GM18861 (cell line): Measurements from ENCODE around the gene MPP3.
"Not testable (repeated sequence)": the region's sequence is repeated elsewhere in the genome, so short reads cannot be mapped to it uniquely, and the experiment has no call there.

ENCODE experiments used
- ATAC-seq: cut with Tn5 transposase; IDR thresholded peaks from one replicate; pipeline ENCODE4 v1.9.1; 2021; ENCODE audit not compliant: unreplicated experiment

Gene MPP3

DNA sequence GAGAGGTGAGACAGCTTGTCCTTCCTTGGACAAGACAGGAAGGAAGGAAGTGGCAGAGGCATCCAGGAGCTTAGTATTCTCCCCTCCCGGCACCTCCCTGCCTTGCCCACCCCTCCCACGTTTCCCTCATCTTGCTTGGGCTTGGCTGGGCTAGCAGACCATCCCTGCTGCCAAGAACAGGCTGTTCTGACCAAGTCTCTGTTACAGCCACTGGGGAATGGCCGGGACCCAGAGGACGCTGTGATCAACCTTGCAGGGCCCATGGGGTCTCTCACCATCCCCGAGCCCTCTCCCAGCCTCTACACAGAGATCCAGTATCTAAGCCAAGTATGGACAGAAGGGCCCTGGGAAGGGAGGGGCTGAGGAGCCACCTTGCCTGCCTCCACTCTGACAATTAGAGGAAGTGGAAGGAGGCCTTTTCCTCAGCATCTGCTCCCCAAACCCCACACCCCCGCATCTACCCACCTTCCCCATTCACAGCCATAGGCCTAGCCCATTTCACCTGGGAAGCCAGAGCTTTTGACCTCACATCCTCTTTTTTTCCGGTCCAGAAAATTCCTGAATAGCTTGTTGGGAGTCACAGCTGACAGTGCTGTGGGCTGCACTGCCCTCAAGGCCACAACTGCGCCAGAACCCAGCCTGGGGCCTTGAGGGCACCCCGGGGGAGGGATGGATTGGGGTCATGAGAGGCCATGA, 28.1 kb upstream of the MPP3 start:
- no peak for ATAC-seq

DNA sequence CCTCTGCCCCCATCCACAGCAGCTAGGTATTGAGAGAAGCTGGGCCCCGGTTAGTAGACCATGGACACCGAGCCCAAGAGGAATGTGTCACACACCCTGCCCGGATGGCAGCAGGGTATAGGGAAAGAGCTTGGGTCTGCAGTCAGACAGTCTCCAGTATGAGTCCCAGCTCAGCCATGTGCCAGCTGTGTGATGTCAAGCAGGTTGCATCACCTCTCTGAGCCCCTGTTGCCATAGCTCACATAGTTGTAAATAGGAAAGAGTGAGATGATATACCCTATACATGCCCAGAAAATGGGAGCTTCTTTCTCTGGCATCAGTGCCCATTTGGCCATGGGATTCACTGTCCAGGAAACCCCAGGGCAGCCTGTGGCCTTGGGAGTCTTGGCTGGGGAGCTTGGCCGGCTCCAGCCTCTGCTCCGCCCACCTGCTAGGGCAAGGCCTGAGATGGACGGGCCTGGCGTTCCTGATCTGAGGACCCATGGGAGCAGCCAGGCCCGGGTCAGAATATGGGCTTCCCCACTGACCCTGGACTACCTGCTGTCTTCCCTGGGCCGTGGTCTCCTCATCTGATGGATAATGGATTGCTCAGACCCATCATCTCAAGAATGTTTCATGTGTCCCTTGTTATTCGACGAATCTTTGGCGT, 27.3 kb upstream of the MPP3 start:
- ATAC-seq, result no peak

DNA sequence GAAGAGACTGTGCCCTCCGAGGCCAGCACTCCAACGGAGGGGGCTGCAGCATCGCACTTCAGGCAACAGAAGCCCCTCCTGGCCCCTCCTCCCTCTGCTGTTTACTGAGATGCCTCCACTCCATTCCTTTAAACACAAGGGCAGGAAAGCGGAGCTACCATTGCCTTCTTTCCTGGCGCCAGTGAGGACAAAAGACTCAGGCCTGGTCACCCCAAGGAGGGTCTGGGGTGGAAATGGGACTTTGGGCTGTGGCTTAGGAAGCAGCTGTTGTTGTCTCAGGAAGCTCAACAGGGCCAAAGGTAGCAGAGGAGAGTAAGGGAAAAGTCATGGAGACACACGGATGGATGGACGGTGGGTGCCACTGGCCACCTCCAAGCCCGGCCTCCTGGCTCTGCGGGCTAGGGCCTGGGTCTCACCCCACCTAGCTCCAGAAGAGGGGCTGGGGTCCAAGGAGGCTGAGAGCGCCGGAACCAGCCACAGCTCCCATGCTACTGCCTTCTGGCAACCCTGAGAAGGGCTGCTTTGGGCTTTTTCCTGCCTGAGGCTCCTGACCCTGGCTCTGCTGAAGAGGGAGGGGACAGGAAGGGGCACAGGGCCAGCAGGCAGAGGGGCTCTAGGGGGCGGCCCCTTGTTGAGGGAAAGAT, 25.1 kb upstream of the MPP3 start:
- no peak for ATAC-seq

DNA sequence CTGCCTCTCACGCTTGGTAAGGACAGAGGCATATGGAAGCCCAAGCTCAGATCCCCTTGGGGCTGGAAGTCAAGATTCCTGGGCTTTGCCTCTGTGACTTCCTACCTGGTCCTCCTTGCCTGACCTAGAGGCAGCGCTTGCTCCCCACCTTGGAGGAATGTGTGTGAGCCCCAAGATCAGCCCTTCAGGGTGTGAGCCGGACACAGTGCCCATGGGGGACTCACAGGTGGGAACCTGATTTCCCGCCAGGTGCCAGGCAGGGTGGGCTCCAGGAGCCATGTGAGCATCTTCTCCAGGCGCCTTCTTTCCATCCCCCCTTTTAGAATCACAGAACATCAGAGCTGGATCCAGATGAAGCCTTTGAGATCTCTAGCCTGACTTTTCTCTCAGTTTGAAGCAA, 24.2 kb upstream of the MPP3 start:
- ATAC-seq, result no peak

DNA sequence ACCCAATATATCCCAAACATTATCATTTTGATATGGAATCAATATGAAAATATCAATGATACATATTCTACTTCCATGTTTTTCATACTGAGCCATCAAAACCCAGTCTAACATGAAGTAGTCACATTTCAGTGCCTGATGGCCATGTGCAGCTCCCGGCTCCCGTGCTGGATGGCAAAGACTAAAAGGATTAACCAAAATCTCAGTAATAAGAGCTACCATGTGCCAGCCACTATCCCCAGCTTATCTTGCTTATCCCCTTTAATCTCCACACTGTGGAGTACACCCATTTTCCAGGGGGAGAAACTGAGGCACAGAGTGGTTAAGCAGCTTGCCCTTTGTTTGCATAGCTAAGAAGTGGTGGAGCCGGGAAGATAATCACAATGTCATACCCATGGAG, 23.2 kb upstream of the MPP3 start:
- no peak for ATAC-seq

DNA sequence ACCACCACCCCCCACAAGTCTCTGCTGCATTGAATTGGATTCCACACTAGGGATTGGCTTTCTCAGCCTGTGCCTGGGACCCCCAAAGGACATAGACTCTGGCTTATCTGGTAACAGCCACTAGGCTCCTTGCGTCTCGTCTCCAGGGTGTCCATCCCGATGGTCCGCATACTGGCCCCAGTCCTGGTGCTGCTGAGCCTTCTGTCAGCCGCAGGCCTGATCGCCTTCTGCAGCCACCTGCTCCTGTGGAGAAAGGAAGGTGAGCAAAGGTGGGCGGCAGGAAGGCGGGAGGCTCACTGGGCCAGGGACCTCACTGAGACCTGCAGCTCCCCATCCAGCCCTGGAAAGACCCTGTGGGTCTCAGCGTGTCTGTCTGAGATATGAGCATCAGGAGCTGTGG, 22.1 kb upstream of the MPP3 start:
- ATAC-seq, result no peak

DNA sequence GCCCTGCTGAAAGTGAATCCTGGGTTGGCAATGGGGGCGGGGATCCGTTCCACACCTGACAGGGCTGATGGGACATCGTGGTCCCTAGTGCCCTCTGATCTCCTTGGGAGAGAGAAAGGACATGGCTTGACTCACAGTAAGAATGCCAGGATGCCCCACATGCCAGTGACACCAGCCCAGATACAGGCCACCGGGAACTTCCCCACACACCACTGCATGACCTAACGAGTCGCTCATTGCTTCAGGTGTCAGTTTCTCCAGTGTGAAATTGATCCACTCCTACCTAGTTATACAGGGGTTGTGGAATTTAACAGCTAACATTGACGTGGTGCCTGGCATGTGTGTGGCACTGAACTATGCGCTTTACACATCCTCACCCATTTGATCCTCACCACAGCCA, 21.6 kb upstream of the MPP3 start:
- ATAC-seq, result no peak

DNA sequence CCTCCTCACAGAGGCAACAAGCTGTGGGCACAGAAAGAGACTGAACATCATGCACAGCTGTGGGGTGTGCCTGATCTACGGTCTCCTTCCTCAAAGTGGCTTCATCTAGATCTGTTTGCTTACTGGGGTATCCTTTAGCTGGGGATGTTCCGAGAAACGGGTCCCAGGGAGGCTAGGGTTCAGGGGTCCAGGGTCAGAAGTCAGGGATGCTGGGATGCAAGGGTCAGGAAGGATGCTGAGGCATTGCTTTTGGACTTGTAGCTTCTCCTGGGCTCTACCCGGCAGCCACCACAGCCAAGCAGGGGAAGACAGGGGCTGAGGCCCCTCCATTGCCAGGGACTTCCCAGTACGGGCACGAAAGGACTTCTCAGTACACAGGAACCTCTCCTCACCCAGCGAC, 20.6 kb upstream of the MPP3 start:
- no peak for ATAC-seq

DNA sequence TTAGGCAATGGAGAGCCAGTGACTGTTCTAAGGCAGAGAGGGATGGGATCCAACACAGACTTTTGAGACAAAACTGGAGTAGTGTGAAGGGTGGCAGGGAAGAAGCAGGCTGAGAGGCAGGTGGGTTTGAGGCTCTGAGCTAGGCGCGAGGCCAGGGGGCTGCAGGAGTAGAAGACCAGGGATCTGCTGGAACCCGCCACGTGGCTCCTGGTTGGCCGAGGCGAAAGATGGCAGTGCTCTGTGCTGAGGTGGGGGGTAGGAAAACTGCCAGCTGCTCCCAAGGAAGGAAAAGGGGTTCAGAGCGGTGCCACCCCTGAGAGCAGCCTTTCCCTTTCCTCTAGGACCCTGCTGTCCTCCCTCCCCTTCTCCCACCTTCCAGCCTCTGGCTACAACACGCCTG, 19.6 kb upstream of the MPP3 start:
- no peak for ATAC-seq

DNA sequence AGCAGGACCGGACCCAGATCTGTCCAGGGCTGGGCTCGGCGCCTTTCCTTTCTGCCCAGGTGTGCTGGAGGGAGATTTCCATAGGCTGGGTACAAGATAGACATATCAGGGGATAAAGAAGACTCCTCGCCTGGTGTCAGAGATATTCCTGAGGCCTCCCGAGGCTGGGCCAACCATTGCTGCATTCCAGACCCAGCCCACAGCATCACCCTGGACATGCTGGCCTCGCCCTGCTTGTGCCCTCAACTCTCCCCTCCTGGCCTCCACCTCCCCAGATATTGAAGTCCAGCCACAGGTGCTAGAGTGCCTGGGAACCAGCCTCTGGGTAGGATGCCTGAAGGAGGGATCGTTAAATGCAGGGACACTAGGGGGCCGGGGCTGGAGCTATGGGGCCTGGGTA, 16.2 kb upstream of the MPP3 start:
- no peak for ATAC-seq

DNA sequence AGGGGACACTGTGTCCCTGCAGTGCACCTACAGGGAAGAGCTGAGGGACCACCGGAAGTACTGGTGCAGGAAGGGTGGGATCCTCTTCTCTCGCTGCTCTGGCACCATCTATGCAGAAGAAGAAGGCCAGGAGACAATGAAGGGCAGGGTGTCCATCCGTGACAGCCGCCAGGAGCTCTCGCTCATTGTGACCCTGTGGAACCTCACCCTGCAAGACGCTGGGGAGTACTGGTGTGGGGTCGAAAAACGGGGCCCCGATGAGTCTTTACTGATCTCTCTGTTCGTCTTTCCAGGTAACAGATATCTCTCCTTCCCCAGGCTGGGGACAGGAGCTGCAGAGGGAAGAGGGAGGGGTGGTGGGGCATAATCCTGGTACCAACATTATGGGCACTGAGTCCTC, 15.7 kb upstream of the MPP3 start:
- no peak for ATAC-seq

DNA sequence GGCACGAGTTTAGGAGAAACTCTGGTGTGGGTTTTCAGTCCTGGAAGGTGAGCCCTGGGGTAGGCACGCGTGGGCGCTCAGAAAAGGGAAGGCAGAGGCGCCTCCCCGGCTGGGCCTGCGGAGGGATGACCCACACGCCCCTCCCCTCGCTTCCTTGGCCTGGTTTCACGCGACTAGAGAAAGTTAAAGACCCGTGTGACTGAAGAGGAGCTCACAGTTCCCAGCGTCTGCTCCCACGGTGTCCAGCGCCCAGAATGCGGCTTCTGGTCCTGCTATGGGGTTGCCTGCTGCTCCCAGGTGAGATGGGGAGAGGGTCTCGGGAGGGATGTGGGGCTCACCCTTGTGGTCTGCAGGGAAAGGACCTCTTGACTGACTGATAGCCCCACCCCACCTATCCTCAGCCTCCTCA, 14.0 kb upstream of the MPP3 start, which contains the start of gene CD300LG:
TSS of gene CD300LG (plus strand) at position 214 of the 409 bp plus-strand sequence. CDS start at position 255, 41 bp downstream.
- ATAC-seq, result no peak

DNA sequence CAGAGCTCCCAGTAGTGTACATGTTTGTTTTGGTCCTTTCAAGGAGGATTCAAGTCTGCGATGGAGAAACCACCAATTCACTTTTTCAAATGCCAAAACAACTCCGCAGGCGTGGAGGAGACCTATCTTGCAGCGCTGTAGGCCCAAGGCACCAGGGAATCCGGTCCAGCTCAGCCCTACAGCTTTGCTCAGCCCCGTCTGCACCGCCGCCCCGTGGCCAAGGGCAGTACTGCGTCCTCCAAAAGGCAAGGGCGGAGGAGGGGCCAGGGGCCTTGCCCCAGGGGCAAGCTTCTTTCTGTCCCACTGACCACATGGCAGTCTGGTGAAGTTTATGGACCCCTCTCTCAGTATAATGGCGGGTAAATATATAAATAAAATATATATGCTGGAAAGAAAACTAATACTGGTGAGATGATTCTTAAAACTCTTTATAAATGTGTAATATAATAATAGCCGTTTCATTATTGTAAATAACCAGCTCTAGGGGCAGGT, 13.3 kb upstream of the MPP3 start:
- ATAC-seq, result no peak

DNA sequence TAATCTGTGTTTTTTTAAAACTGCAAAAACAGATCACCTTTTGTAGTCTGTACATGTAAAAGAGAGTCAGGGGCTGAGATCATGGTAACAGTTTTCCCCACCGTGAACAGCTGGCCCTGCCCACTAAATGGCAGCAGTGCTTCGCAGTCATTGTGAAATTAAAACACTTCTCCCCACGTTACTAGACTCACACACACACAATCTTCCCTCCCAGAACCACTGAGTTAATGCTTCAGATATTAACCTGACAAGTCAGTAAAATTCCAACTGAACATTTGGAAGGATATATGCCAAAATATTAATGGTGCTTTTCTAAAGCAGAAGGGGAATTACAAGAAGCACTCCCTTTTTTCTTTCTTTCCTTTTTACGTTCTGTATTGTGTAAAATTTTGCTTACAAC, 12.8 kb upstream of the MPP3 start:
- no peak for ATAC-seq

DNA sequence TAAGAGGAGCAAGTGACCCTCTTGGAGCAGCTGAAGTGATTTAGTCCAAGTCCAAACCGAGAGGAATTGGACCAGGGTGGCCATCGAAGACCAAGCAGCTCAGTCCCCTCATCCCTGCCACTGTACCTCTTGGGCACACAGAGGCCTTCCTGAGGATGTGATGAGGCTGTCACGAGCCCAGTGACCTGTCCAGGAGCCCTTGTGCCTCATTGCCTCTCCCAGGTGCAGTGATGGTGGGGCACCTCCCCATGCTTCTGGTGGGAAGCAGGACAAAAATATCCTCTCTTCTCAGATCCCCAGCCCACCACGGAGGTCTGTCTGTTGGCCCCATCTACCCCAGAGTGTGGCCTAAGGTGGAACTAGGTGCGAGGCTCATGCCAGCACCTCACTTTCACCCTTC, 11.3 kb upstream of the MPP3 start:
- ATAC-seq, result no peak

DNA sequence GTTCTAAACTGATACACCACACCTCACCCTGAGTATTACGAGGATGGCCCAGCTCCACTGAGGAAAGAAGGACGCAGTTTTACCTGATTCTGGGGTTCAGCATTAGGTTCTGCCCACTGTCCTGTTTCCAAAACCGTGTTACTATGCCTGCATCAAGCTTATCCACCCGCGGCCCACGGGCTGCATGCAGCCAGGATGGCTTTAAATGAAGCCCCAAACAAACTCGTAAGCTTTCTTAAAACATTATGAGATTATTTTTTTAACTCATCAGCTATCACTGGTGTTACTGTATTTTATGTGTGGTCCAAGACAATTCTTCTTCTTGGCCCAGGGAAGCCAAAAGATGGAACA, 10.0 kb upstream of the MPP3 start:
- ATAC-seq, result no peak

DNA sequence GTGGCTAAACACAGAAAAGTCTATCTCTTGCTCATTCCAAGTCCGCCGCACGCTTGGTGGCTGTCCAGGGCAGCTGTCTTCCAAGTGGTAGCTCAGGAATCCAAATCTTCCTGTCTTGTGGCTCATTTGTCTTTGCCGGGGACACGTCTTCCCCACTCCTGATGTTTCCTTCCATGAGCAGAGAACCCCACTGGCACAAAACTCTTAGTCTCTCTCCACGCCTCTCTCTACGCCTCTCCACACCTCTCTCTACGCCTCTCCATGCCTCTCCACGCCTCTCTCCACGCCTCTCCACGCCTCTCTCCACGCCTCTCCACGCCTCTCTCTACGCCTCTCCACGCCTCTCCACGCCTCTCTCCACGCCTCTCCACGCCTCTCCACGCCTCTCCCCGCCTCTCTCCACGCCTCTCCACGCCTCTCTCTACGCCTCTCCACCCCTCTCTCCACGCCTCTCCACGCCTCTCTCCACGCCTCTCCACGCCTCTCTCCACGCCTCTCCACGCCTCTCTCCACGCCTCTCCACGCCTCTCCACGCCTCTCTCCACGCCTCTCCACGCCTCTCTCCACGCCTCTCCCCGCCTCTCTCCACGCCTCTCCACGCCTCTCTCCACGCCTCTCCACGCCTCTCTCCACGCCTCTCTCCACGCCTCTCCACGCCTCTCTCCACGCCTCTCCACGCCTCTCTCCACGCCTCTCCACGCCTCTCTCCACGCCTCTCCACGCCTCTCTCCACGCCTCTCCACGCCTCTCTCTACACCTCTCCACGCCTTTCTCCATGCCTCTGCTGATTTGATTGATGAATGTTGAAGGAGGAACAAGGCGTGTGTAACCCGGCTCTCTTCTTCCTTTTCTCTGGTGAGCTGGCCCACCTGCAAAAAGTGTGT, 9.4 kb upstream of the MPP3 start:
- ATAC-seq, result not testable (repeated sequence)

DNA sequence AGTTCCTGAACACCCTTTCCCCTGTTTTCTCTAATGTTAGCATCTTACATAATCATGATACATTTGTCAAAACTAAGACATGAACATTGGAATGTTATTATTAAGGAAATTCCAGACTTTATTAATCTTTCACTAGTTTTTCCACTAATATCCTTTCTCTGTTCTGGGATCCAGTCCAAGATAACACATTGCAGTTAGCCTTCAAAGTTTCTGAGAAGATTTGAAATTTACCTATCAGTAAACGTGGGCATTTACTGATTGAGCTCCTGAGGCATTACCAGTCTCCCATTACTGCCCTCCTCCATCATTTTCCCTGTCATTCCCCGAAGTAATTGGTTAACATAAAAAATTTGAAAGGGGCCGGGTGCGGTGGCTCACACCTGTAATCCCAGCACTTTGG, 8.3 kb upstream of the MPP3 start:
- no peak for ATAC-seq

DNA sequence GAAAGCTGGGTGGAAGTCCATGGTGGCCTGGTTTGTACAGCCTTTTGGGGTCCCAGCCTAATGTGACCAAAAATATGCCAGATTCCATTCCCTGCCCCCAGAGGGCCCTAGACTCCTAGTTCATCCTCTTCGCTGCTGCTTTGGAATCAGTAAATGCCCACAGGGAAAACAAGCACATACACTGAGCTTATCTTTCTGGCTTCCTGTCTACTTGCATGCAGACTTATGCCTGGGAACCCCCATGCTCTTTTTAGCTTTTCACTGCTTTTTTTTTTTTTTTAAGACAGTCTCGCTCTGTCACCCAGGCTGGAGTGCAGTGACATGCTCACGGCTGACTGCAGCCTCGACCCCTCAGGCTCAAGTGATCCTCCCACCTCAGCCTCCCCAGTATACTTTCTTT, 7.9 kb upstream of the MPP3 start:
- ATAC-seq, result no peak

DNA sequence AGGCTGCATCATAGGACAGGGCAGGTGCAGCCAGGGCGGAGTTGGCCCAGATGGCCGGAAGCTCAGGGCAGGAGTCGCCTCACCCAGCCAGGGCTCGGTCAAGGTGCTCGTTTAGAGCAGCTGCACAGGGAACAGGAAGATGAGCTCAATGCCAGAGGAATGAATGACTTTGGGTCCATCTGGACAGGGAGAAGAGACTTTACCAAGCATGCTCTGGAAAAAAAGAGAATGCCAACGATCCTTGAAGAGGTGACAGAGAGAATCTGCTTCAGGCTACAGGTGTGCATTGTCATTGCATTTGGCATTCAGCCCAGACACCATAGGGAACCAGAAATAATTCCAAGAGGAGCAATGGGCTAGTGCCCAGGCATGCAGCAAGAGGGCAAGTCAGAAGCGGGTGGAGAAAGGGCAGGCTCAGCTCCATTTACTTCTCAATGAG, 6.7 kb upstream of the MPP3 start:
- ATAC-seq, result no peak

DNA sequence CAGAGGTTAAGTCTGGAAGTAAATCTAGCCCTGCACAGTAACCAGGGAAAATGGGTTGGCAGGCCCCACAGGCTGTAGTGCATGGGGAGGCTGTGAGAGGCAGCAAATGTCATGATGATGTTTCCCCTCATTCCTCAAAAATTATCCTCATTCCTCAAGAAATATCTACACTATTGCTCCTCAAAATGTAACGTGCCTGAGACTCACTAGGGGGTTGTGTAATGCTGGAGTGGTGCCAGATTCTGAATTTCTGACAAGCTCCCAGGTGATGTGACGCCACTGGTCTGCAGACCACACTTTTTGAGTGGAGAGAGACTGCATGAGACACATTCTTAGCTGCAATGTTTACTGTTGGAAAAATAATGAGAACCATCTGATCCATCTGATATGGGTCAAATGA, 1.2 kb upstream of the MPP3 start:
- ATAC-seq, result no peak
